Suprapubic skin (tissue), 4 donors: ENCODE measurements around the gene GATAD2A.

Experiments
- EP300 ChIP-seq: sonication (generic); formaldehyde crosslinking; IDR thresholded peaks from one replicate; pipeline ENCODE4 v1.6.1; 2017; ENCODE audit warnings: antibody characterized with exemption
- POLR2A ChIP-seq, 2 donors: fragments of 450-650 bp; IDR thresholded peaks; one replicate each; pipeline ENCODE4 v1.6.1; 2017; ENCODE audit warnings: antibody characterized with exemption in 2 of 2, mild to moderate bottlenecking in 2 of 2, moderate library complexity in 2 of 2
- POLR2AphosphoS5 ChIP-seq, 3 donors: sonication (generic); formaldehyde crosslinking; IDR thresholded peaks; one replicate each; pipeline ENCODE4 v1.6.1; 2017; ENCODE audit warnings: antibody characterized with exemption in 3 of 3
- TF ChIP-seq, protein P1 (sequence below), 2 donors: fragments of 200-600 bp in 1 of 2; fragments of 450-650 bp in 1 of 2; sonication (generic) in 1 of 2; IDR thresholded peaks; one replicate each; pipeline ENCODE4 v1.5.1; 2016 to 2019; ENCODE audit warnings: antibody characterized with exemption in 2 of 2, mild to moderate bottlenecking in 1 of 2, moderate library complexity in 1 of 2

GRCh38 chr19:19427944-19428343 is 22.5 kb downstream of the GATAD2A start:
- TF ChIP-seq, protein P1, sequence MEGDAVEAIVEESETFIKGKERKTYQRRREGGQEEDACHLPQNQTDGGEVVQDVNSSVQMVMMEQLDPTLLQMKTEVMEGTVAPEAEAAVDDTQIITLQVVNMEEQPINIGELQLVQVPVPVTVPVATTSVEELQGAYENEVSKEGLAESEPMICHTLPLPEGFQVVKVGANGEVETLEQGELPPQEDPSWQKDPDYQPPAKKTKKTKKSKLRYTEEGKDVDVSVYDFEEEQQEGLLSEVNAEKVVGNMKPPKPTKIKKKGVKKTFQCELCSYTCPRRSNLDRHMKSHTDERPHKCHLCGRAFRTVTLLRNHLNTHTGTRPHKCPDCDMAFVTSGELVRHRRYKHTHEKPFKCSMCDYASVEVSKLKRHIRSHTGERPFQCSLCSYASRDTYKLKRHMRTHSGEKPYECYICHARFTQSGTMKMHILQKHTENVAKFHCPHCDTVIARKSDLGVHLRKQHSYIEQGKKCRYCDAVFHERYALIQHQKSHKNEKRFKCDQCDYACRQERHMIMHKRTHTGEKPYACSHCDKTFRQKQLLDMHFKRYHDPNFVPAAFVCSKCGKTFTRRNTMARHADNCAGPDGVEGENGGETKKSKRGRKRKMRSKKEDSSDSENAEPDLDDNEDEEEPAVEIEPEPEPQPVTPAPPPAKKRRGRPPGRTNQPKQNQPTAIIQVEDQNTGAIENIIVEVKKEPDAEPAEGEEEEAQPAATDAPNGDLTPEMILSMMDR (IDR thresholded peaks at IDR 0.05): no peak
- no peak for TF ChIP-seq EP300
- TF ChIP-seq POLR2A (IDR thresholded peaks at IDR 0.05): no peak
- no peak for TF ChIP-seq POLR2AphosphoS5 (IDR thresholded peaks at IDR 0.05)
